ENCODE results near the gene FBXL17.

Gene FBXL17

DNA sequence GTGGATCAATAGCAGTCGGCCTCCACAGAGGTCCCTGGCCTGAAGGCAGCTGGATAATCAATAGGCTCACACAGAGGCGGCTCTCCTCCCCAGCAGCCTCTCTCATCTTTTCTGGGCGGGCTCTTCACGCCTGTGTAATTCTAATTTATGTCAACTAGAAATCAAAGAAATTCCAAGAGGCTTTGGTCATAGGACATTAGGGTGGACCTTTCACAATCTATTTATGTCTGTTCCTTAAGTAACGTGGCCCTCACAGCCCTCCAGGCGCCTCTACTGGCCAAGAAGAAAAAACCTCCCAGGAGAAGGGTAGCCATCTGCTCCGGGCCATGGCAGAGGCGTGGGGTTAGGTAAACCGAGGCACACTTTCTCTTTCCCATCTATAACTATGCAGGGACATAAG is 506.1 kb downstream of the FBXL17 start:
- H3K9me3 ChIP-seq (ENCODE audit: insufficient read depth, low read length), result no peaks in the 10 kb centered on the region
- H4K20me1 ChIP-seq (ENCODE audit: low read depth, low read length), result no peaks in the 10 kb centered on the region
- no peaks in the 10 kb centered on the region for H3K9me2 ChIP-seq (replicated peaks; ENCODE audit: insufficient read depth, low read length)
- no peak overlapping the region for H3K27ac ChIP-seq (ENCODE audit: low read depth, low read length)
- H2AFZ ChIP-seq (ENCODE audit: low read depth, low read length, severe bottlenecking), result no peak overlapping the region
- TF ChIP-seq EZH2phosphoT487 (conservative IDR thresholded peaks at IDR 0.05; ENCODE audit: low read length), result no peak
- TF ChIP-seq, protein P1, sequence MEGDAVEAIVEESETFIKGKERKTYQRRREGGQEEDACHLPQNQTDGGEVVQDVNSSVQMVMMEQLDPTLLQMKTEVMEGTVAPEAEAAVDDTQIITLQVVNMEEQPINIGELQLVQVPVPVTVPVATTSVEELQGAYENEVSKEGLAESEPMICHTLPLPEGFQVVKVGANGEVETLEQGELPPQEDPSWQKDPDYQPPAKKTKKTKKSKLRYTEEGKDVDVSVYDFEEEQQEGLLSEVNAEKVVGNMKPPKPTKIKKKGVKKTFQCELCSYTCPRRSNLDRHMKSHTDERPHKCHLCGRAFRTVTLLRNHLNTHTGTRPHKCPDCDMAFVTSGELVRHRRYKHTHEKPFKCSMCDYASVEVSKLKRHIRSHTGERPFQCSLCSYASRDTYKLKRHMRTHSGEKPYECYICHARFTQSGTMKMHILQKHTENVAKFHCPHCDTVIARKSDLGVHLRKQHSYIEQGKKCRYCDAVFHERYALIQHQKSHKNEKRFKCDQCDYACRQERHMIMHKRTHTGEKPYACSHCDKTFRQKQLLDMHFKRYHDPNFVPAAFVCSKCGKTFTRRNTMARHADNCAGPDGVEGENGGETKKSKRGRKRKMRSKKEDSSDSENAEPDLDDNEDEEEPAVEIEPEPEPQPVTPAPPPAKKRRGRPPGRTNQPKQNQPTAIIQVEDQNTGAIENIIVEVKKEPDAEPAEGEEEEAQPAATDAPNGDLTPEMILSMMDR (IDR thresholded peaks at IDR 0.05; ENCODE audit: insufficient read depth, low read length, poor library complexity, severe bottlenecking), result no peak
- no peaks in the 10 kb centered on the region for H3F3A ChIP-seq (ENCODE audit: insufficient read depth)
- H3K79me2 ChIP-seq (ENCODE audit: insufficient read depth, low read length), result no peaks in the 10 kb centered on the region
- no peak overlapping the region for H3K4me3 ChIP-seq (ENCODE audit: insufficient read depth, low read length, poor library complexity, severe bottlenecking)
- no peaks in the 10 kb centered on the region for H3K36me3 ChIP-seq (ENCODE audit: low read length)
- no peaks in the 10 kb centered on the region for H3K27me3 ChIP-seq (ENCODE audit: low read length)
- H3K9ac ChIP-seq (ENCODE audit: low read length), result no peak overlapping the region
- no peak overlapping the region for H3K4me2 ChIP-seq (ENCODE audit: low read depth, low read length, poor library complexity, severe bottlenecking)

DNA sequence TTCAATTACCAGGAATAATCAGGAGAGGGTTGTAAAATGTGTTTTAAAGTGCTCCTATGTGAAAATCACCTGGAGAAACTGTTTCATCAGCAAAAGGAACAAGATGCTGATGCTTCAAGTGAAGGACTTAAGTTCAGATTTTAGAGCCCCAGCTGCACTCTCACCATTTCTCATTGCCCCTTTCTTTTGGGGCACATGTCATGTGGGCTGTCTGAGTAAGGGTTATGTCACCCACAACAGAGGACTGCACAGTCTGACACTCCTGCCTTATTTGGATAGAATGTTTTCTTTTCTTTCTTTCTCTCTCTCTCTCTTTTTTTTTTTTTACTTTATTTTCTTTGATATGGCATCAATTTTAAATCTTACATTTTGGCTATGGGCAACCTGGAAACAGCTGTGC is 507.1 kb downstream of the FBXL17 start:
- Histone ChIP-seq H3K9ac (ENCODE audit: low read length) (no peak overlapping the region), H3K27me3 (ENCODE audit: low read length) (no peaks in the 10 kb centered on the region), H3K9me3 (ENCODE audit: insufficient read depth, low read length) (no peaks in the 10 kb centered on the region), H4K20me1 (ENCODE audit: low read depth, low read length) (no peaks in the 10 kb centered on the region), H2AFZ (ENCODE audit: low read depth, low read length, severe bottlenecking) (no peak overlapping the region), H3K4me3 (ENCODE audit: insufficient read depth, low read length, poor library complexity, severe bottlenecking) (no peak overlapping the region), H3K79me2 (ENCODE audit: insufficient read depth, low read length) (no peaks in the 10 kb centered on the region), H3K9me2 (replicated peaks; ENCODE audit: insufficient read depth, low read length) (no peaks in the 10 kb centered on the region), H3K4me2 (ENCODE audit: low read depth, low read length, poor library complexity, severe bottlenecking) (no peak overlapping the region), H3F3A (ENCODE audit: insufficient read depth) (no peaks in the 10 kb centered on the region), H3K27ac (ENCODE audit: low read depth, low read length) (no peak overlapping the region), H3K36me3 (ENCODE audit: low read length) (no peaks in the 10 kb centered on the region)
- TF ChIP-seq, protein P1 (IDR thresholded peaks at IDR 0.05; ENCODE audit: insufficient read depth, low read length, poor library complexity, severe bottlenecking), result no peak
- TF ChIP-seq EZH2phosphoT487 (conservative IDR thresholded peaks at IDR 0.05; ENCODE audit: low read length), result no peak

DNA sequence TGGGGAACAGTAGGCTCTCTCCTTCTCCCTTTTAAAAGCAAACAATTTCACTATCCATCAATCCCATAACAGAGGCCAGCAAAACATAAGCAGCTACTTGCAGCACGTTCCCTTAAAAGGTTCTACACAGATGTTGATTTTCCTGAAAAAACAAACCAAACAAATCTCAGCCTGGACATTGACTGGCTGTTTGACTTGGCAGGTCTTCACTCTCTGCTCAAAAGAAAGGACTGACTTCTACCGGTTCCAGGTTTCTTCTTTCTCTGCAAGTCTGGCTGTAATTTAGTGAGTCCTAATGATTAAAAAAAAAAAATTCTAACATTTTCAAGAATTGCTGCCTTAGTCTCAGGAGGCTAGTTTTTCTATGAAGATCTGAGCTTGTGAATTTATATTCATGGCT is 508.0 kb downstream of the FBXL17 start:
- Histone ChIP-seq H3K4me3 (ENCODE audit: insufficient read depth, low read length, poor library complexity, severe bottlenecking) (no peak overlapping the region), H3K9me2 (replicated peaks; ENCODE audit: insufficient read depth, low read length) (no peaks in the 10 kb centered on the region), H3K27ac (ENCODE audit: low read depth, low read length) (no peak overlapping the region), H3F3A (ENCODE audit: insufficient read depth) (no peaks in the 10 kb centered on the region), H3K27me3 (ENCODE audit: low read length) (no peaks in the 10 kb centered on the region), H3K4me2 (ENCODE audit: low read depth, low read length, poor library complexity, severe bottlenecking) (no peak overlapping the region), H3K79me2 (ENCODE audit: insufficient read depth, low read length) (no peaks in the 10 kb centered on the region), H3K9ac (ENCODE audit: low read length) (no peak overlapping the region), H2AFZ (ENCODE audit: low read depth, low read length, severe bottlenecking) (no peak overlapping the region), H3K36me3 (ENCODE audit: low read length) (no peaks in the 10 kb centered on the region), H3K9me3 (ENCODE audit: insufficient read depth, low read length) (no peaks in the 10 kb centered on the region), H4K20me1 (ENCODE audit: low read depth, low read length) (no peaks in the 10 kb centered on the region)
- no peak for TF ChIP-seq EZH2phosphoT487 (conservative IDR thresholded peaks at IDR 0.05; ENCODE audit: low read length)
- TF ChIP-seq, protein P1 (IDR thresholded peaks at IDR 0.05; ENCODE audit: insufficient read depth, low read length, poor library complexity, severe bottlenecking), result no peak

All from SU-DHL-6 (cell line).